Stimulated activated CD8-positive, alpha-beta memory T cell treated with anti-CD3 and anti-CD28 coated beads, Interleukin-15, amount 100 ng/mL, for 4 hours (primary cell): ENCODE data around the gene ATP5MK.
"Not testable (repeated sequence)": the region's sequence is repeated elsewhere in the genome, so short reads cannot be mapped to it uniquely, and the experiment has no call there.

ENCODE experiments used
- DNase-seq, 2 donors: peaks; one replicate each; pipeline ENCODE4 v3.0.0-alpha.2; 2020; ENCODE audit warnings: low read depth in 2 of 2

The ATP5MK gene

GRCh38 chr10:103396067-103396788, at the start of gene ATP5MK, which contains the start of gene PDCD11:
Gene ATP5MK (minus strand): TSS chr10:103396475. CDS start chr10:103392457, 4,018 bp downstream.
Gene PDCD11 (plus strand): TSS chr10:103396626. CDS start chr10:103398427, 1,801 bp downstream.
- DNase-seq, result peak; percentile 86 to 94

- DNase-seq, result no peak
These were observed 49.1 kb upstream of the ATP5MK start for GRCh38 chr10:103445366-103445765.

GRCh38 chr10:103444478-103444877, 48.2 kb upstream of the ATP5MK start:
- DNase-seq, result no peak

DNA sequence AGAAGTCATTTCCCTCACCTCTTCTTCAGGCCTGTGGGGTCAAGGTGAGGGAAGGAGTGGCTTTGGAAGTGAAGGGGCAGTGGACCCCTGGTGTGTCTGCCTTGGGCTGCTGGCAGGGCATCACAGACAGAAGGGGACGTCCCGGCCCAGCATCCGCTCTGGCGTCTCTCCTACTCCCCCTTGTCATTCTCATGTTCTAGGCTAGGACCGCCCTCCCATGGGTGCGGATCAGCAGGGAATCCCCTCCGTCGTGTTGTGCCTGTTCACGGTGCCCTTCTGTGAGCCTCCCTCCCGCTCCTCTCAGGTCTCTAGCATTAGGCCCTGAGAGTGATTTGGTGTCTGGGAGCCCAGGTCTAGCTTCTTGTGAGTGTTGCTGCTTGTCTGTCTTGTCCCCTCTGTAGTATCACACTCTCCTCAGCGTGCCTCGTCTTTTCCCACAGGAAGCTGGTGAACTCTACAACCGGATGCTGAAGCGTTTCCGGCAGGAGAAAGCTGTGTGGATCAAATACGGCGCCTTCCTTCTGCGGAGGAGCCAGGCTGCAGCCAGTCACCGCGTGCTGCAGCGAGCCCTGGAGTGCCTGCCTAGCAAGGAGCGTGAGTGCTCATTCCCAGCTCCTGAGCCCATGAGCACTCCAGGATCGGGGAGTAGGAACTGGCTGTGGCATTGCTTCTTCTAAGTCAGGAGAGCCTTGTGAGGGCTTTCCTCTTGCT, 47.4 kb upstream of the ATP5MK start:
- no peak for DNase-seq

- no peak for DNase-seq
These were observed 45.8 kb upstream of the ATP5MK start for GRCh38 chr10:103442031-103442461.

GRCh38 chr10:103441611-103442010, 45.3 kb upstream of the ATP5MK start:
- no peak for DNase-seq

DNA sequence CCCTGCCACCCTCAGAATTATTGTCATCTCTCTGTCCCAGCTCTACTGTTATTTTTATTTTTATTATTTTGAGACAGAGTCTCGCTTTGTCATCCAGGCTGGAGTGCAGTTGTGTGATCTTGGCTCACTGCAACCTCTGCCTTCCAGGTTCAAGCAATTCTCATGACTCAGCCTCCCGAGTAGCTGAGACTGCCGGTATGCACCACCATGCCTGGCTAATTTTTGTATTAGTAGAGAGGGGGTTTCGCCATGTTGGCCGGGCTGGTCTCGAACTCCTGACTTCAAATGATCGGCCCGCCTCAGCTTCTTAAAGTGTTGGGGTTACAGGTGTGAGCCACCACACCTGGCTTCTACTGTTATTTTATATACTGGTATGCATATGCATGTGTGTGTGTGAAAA, 44.9 kb upstream of the ATP5MK start:
- DNase-seq, result no peak

- no peak for DNase-seq
These were observed 44.1 kb upstream of the ATP5MK start for GRCh38 chr10:103440416-103440815.

DNA sequence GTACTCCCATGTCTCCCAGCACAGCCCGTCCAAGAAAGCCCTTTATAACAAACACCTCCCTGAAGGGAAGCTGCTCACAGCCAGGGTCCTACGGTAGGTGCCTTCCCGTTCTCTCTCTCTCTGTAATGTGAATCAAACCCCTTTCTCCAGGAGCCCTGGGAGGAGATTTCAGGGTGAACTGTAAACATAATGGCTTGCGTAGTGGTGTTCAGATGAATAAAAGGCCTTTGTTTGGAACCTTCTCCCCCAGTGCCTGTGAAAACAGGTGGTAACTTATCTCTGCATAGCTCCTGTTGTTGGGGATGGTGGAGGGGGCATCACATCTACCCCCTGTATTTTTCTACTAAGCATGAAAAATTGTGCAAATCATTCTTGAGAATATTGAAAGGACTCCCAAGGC, 43.5 kb upstream of the ATP5MK start:
- DNase-seq, result no peak

DNA sequence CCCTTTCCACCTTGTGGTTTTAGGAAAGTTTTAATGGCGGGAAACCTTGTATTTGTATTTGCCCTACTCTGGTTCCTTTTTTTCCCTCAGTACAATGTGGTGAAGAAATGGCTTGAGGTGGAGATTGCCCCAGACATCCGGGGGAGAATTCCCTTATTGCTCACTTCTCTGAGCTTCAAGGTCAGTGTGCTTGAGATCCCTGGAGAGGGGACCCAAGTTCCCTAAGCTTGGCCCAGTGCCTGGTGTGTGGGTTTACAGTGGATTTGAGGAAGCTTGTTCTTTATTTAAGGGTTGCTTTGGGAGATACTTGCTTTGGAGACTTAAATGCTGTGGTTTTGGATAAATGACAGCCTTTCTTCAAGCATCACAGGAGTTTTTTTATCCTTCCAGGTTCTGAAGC, 37.6 kb upstream of the ATP5MK start:
- no peak for DNase-seq

DNA sequence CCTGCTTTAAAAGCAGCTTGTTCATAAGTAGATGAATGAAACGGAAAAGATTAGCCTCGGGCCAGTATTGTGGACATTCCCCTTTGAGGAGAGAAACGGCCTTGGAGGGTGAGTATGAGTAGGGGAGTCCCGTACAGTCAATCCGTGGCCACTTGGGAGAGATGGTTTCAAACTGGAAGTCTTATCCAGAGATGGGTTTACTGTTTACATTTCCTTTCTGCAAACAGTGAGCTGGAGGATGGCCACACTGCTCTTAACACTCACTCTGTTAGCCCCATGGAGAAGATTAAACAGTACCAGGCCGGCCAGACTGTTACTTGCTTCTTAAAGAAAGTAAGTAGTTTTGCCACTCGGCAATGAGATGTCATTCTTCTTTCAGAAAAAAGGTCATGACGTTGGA, 35.6 kb upstream of the ATP5MK start:
- DNase-seq, result no peak

DNA sequence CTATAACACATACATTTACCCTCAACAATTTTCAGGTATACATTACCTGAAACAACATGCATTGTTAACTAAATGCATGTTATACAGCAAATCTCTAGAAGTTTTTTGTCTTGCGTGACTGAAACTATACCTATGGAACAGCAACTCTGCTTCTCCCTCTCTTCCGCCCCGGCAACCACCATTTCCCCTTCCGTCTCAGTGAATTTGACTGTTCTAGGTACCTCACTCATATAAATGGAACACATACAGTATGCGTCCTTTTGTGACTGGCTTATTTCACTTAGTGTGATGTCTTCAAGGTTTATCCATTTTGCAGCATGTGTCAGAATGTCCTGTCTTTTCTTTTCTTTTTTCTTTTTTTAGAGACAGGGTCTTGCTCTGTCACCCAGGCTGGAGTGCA, 33.4 kb upstream of the ATP5MK start:
- no peak for DNase-seq

GRCh38 chr10:103428989-103429643, 32.8 kb upstream of the ATP5MK start:
- DNase-seq, result no peak

DNA sequence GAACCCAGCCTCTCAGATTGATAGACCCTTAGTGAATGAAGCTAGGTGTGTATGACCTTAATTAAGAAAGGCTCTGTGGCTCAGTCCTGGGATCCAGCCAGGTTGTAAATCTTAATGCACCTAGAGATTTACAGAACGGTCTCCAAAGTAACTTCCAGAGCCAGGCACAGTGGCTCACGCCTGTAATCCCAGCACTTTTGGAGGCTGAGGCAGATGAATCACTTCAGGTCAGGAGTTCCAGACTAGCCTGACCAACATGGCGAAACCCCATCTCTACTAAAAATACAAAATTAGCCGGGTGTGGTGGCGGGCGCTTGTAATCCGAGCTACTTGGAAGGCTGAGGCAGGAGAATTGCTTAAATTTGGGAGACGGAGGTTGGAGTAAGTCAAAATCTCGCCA, 31.6 kb upstream of the ATP5MK start:
- no peak for DNase-seq

DNA sequence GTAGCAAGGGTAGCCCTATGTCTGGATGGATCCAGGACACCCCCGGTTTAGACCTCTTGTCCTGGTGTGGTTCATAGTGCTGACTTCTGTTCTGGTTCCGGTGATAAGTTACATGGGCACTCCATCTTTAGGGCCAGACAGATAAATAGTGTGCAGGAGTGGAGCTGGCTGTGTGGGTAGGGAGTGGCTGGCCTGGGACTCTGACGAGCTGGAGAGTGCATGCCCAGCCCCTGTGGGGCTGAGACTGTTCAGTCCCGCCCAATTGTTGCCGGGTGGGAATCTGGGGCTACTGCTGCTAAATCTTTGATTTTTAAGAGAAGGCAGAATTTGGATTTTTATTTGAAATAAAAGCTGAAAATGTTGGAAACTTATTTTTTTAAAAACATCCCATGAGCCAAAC, 27.5 kb upstream of the ATP5MK start:
- DNase-seq, result no peak

GRCh38 chr10:103419101-103419500, 22.8 kb upstream of the ATP5MK start:
- DNase-seq, result no peak

- DNase-seq, result no peak
These were observed 21.3 kb upstream of the ATP5MK start for GRCh38 chr10:103417601-103418000.

GRCh38 chr10:103417148-103417469, 20.8 kb upstream of the ATP5MK start:
- DNase-seq, result not testable (repeated sequence)

GRCh38 chr10:103416436-103417147, 20.3 kb upstream of the ATP5MK start:
- DNase-seq, result peak in 1 of 2 donors; percentile 21

DNA sequence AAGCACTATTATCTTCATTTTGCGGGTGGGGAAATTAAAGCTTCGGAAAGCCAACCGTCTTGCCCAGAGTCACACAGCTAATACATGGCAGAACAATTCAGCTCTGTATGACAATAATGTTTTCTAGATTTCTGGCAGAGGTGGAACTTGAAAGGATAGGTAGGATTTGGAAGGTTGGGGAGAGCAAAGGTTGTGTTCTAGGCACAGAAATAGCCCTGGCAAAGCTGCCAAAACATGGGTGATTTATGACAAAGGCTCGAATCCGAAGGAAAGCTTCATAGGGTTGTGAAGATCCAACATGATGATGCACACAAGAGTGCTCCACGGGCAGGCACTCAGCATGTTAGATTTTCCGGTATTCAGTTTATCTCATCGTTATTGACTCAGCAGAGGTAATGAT, 19.3 kb upstream of the ATP5MK start:
- DNase-seq, result no peak

- no peak for DNase-seq
These were observed 17.3 kb upstream of the ATP5MK start for GRCh38 chr10:103413564-103413963.

GRCh38 chr10:103397191-103397825, 1.0 kb upstream of the ATP5MK start:
- DNase-seq, result no peak
